ENCODE results near the gene TAF4. TPM values are rescaled to one million over a fixed set of nuclear protein-coding genes. Genes with fewer than 3 reads are reported as not detected.
"Not testable (repeated sequence)": the region's sequence is repeated elsewhere in the genome, so short reads cannot be mapped to it uniquely, and the experiment has no call there.

Gene TAF4
- total RNA-seq, 1 experiment from 2014 or later, result 6.6 TPM

DNA sequence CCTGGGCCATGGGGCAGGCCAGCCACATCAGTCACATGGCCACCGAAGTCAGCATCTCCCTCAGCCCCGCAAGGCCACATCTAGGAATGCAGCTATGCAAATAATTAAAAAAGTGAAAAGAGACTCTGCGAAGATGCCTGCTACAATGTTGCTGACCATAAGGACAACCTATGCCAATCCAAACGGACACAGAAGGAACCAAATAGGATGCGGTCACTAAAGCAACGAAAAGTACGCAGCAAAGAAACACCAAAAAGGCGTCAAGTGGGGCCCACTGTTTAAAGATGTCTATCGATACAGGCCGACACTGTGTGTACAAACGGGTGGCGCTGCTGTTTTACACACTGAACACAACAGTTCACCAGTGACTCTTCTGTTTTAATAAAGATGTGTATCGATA is 56.4 kb downstream of the TAF4 start:
- DNase-seq (ENCODE audit: extremely low read depth, low read depth), result no peak

- DNase-seq (ENCODE audit: extremely low read depth, low read depth), result no peak
Measured at GRCh38 chr20:62008643-62009183, 57.0 kb downstream of the TAF4 start.

DNA sequence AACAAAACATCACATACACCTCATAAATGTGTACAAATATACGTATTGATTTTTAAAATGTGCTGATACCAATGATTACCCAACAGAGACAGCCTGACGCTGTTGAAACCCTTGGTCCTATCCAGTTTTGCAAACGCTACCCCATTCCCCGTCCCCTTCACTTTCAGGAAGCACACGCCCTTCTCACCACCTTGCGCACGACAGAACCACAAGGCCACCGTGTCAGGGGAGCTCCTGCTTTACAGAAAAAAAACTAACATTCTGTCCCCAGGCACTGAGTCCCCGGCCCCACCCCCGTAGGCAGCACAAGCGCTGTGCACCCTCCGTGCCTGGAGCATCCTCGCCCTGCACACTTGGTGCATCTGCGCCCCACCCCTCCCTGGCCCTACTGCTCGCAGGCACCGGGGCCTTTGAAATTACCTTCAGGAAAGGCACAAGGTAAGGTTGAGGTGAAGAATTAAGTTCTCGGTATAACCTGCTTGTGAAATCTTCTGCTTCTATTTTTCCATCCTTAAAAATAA is 58.5 kb downstream of the TAF4 start:
- no peak for DNase-seq (ENCODE audit: extremely low read depth, low read depth)

DNA sequence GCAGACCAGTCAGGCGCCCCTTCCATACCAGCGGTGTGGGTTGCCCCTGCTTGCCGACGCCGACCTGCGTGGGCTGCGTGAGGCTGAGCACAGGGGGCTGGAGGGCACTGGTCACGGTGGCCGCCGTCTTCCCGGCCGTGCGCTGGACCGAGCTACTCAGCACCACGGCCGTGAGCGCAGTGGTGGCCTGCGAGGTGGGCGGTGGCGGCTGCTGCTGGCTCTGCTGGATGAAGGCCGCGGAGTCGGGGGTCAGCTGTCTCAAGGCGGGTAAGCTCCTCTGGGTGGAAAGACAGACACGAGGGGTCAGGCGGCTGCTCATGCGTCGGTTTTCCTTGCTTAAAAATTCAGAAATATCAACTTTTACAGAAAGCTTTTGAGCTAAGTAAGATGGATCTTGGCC is 59.2 kb downstream of the TAF4 start:
- DNase-seq (ENCODE audit: extremely low read depth, low read depth), result no peak

GRCh38 chr20:62004614-62005013 is 61.1 kb downstream of the TAF4 start:
- no peak for DNase-seq (ENCODE audit: extremely low read depth, low read depth)

- DNase-seq (ENCODE audit: extremely low read depth, low read depth), result no peak
Measured at GRCh38 chr20:62003567-62004405, 61.9 kb downstream of the TAF4 start.

DNA sequence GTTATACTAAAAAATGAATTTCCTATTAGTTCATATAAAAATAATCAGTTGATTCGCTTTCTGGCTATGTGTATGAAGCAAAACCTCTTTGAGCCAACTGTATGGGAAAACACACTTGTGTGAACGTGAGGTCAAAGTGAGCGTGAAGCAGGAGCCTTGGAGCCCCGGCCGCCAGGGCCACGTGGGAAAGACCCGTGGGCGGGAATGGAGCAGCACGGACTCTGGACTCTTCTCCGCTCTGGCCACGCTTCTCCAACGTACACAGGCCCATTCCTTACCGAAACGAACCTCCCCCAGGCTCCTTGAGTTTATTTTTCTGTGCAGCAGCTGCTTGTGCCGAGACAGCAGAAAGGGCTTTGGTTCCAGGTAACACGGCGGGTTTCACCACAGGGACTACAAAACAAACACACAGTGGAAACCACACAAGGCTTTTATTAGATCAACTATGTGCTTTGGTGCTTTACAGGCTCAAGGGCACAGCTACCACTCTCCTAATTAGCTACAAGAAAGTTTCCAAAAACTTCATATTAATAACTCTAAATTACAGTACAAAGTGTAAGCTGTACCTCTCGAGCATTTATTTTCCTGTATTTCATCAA is 62.7 kb downstream of the TAF4 start:
- no peak for DNase-seq (ENCODE audit: extremely low read depth, low read depth)

GRCh38 chr20:62001178-62001715 is 64.4 kb downstream of the TAF4 start:
- no peak for DNase-seq (ENCODE audit: extremely low read depth, low read depth)

DNA sequence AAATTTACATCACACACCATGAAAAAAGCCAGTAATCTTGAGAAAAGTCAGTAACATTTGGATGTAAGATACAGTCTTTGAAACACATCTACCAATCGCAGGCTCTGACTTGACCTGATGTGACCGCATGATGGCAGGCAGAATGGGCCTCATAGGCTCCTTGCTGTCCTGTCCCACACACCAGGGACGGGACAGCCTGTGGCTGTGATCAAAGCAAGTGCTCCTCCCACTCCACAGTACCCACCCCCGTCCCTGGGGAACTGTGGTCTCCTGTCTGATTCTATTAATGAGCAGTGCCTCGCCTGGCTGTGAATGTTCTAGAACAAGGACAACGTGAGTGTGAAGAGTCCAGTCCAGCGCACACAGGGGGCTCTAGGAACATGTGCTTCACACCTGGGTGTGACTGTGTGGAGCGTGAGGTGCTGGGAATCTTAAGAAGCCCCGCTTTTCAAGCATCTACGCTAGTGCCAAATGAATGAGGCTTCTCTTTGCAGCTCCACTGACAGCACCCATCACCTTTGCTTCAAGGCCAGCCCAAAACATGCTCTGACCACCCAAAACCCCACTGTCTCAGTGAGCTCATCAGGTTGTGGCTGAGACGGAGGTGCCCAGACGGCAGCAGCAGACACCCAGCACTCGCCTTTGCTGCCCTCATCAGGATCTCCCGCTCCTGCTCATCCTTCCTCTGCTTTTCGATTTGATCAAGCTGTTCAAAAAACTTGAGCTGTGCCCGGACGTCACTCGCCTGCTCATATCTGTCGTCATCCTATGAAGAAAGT is 67.1 kb downstream of the TAF4 start:
- DNase-seq (ENCODE audit: extremely low read depth, low read depth), result no peak

DNA sequence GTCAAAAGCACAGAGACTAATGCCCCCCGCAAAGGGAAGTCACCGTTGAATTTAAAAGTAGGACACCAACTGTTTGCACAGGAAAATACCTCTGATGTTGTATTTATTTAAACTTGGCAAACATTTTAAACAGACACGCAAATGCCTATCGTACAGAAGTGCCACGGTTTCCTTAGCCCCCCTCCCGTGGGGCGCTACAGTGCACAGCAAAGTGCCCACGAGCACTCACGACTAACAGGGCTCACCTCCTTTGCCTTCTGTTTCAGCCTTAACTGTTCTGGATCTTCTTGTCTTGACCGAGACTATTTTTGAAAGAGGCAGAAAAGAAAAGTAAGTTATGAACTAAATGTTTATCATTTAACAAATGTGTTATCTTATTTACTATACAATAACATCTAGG is 67.8 kb downstream of the TAF4 start:
- DNase-seq (ENCODE audit: extremely low read depth, low read depth), result no peak

GRCh38 chr20:61997372-61997771 is 68.3 kb downstream of the TAF4 start:
- DNase-seq (ENCODE audit: extremely low read depth, low read depth), result no peak

DNA sequence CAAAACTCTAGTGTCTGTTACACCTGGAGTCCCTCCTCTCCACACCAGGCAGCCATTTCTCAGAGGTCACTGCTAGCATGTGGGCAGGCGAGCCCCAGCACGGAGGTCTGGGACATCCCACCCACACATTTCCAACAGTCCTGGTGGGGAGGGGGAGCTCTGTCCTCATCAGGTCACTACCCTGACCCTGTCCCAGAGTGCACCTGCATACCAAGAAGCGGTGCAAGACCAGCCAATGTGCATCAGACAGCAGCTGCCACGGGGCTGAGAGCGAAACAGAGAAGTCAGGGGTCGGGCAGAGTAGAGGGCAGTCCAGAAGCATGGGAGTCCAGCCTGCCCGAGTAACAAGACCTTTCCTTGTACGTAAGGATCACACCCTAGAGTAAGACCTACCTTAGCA is 71.1 kb downstream of the TAF4 start:
- DNase-seq (ENCODE audit: extremely low read depth, low read depth), result no peak

DNA sequence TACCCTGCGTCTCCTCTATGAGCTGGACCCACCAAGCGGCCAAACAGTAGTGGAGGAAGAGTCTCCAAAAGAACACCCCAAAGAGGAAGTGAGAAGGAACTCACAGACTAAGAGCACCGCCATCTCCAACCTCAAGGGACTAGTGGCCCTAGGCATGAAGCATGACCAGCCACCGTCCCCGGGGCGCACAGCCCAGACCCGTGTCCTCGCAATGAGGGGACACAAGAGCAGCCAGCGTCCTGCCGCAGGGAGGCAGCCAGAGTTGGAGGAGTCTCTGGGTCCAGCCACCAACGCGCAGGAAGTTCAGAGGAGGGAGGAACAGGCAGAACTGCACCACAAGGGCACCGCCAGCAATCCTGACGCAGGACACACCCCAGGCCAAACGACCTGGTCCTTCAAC is 72.6 kb downstream of the TAF4 start:
- DNase-seq (ENCODE audit: extremely low read depth, low read depth), result no peak

DNA sequence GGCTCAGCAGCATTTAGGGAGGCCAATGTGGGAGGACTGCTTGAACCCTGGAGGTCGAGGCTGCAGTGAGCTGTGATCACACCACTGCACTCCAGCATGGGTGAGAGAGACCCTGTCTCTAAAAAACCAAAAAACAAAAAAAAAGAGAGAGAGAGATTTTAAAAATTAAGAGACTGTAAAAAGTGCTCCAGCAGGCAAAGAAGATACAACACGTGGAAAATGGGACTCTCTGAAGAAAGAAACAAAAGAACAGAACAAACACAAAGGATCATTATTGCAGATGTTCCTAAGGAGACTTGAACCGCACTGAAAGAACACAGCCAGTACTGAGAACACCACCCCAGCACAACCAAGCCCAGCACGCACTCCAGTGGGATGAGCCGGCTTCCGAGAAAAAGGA is 74.2 kb downstream of the TAF4 start:
- DNase-seq (ENCODE audit: extremely low read depth, low read depth), result no peak

DNA sequence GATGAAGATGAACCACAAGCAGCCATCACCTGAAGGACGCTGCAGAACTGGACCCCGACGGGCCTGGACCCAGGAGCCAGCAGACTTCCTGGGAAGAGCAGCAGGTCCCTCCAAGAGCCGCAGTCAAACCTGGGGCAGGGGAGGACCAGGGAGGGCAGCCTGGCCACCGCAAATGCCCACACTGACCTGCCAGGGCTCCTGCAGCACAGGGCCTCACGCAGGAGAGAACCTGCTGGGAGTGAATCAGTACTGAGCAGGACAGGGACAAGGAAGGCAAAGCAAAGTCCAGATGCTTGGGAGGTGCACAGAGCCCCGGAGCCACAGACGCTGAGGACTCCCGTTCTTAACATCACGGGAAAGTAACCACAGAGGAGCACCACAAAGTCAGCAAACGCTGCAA is 75.2 kb downstream of the TAF4 start:
- no peak for DNase-seq (ENCODE audit: extremely low read depth, low read depth)

DNA sequence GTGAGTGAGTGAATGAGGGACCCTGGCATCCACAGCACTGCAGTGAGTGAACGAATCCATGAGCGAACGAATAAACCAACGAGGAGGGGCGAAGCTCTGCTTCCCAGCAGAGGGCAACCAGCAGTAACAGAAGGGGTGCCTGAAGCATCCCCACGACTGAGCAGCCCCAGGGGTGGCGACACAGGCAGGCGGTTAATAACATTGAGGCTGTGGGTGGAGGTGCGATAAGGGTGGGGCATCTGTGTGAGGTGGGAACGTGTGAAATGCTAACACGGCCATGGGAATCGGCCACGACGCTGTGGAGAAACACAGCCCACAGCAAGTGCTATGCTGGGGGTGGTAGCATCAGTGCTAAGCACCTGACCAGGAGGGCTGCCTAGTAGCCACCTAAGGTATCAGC is 75.9 kb downstream of the TAF4 start:
- DNase-seq (ENCODE audit: extremely low read depth, low read depth), result no peak

DNA sequence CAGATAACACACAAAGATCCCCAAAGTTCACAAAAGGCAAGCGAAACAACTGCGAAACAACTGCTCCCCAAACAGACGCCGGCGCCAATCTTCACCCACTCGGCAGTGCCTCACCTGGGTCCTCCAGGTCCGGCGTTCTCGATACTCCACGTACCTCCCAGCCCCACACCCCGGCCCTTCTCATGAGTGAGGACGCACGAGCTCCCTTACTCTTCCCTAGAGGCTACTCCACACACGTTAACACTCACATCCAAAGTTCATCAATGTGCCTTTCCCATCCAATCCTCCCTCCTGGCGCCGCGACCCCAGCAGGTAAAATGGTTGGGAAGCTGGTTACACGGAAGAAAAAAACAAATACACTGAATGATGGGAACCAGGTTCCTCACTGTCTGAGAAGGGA is 77.0 kb downstream of the TAF4 start:
- no peak for DNase-seq (ENCODE audit: extremely low read depth, low read depth)

GRCh38 chr20:61986762-61987321 is 78.8 kb downstream of the TAF4 start:
- no peak for DNase-seq (ENCODE audit: extremely low read depth, low read depth)

DNA sequence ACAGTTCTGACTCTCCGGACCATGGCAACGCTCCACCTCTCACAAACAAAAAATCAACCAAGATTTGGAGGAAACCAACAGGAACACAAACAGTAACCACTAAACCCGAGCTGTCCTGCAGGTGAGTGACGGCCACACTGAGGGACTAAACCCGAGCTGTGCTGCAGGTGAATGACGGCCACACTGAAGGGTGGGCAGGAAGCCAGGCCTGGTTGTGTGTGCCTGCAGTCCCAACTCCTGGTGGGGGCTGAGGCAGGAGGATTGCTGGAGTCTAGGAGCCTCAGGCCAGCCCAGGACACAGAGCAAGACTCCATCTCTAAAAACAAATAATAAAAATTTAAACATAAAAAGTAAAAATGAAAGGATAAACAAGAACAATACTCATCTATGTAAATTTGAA is 80.6 kb downstream of the TAF4 start:
- DNase-seq (ENCODE audit: extremely low read depth, low read depth), result no peak

DNA sequence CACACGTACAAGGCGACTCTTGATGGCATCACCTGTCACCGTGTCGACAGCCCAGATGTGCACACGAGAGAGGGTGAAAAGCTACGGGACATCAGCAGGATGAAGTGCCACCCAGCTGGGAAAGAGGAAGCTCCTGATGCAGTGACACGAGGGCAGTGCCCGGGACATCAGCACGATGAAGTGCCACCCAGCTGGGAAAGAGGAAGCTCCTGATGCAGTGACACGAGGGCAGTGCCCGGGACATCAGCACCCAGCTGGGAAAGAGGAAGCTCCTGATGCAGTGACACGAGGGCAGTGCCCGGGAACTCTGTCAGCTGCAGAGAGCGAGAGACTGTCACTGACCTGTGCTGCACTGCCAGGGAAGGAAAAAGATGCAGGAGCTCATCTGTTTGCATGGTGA is 81.2 kb downstream of the TAF4 start:
- not testable (repeated sequence) for DNase-seq (ENCODE audit: extremely low read depth, low read depth)

DNA sequence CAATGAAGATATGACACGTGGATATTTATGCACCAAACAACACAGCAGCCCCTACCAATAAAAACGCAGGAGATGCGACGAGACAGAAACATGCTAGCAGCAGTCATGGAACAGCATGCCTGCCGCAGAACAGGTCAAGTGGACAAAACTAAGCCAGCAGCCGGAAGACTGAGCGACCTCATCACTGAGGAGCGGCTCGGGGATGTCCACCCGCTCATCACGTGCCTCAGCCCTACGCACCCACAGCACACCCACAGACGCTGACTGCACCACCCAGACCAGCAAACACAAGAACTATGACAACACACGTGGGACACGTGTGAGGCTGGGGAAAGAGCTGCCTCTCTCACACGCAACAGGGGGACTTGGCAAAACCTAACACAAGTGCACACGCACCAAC is 81.7 kb downstream of the TAF4 start:
- DNase-seq (ENCODE audit: extremely low read depth, low read depth), result no peak
